HG03521 (cell line): Measurements from ENCODE around the gene MYO9B.
A peak's percentile ranks its signal among the peaks of the same experiment; 100 is the strongest.

ENCODE experiments used
- ATAC-seq: cut with Tn5 transposase; IDR thresholded peaks from one replicate; pipeline ENCODE4 v1.9.1; 2021; ENCODE audit warnings: mild to moderate bottlenecking, moderate library complexity; ENCODE audit not compliant: unreplicated experiment

Gene MYO9B

GRCh38 chr19:17211547-17212446, 136.2 kb downstream of the MYO9B start:
- ATAC-seq, result no peak

DNA sequence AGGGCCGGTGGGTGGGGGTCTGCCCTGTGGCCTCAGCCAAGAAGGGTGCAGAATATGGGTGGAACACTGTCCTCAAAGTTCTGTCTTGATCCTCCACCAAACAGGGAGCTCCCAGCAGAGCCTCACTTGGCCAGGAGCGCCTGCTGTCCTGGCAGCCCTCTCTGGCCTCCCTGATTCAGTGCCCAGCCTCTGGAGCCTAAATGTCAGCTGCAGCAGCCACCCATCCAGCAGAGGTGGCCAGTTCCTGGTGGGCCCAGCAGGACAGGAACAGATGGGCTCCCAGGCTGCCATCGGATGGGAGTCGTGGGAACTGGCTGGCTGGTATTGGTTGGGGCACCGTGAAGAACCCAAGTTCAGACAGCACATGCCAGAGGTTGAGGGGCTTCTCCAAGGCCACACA, 137.8 kb downstream of the MYO9B start:
- no peak for ATAC-seq

- ATAC-seq, result no peak
Measured at GRCh38 chr19:17214508-17215126, 139.0 kb downstream of the MYO9B start.

GRCh38 chr19:17215127-17215971, 139.8 kb downstream of the MYO9B start, which contains the start of gene USE1:
Gene USE1 (plus strand): TSS chr19:17215357. CDS start chr19:17215406, 49 bp downstream.
- peak; percentile 67 for ATAC-seq

DNA sequence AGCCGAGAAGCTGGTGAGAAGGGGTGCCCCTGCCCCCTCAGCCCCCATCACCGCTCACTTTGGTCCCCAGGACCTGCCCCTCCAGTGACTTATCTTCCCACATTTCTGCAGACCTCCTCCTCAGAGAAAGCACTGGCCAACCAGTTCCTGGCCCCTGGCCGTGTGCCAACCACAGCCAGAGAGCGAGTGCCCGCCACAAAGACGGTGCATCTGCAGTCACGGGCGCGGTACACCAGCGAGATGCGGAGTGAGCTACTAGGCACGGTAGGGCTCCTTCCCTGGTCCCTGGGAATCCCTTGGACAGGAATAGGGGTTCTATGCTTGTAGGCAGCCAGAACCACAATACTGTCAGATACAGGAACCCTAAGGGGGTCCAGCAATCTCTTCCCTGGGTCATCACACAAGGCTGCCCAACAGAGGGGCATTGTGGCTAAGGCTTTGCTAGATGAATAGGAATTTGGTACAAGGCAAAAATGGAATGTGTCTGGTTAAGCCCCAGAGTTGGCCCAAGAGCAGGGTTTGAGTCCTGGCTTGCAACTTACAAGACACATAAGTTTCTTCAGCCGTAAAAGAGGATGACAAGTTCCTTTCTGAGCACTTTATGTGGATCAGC, 140.6 kb downstream of the MYO9B start:
- ATAC-seq, result no peak

DNA sequence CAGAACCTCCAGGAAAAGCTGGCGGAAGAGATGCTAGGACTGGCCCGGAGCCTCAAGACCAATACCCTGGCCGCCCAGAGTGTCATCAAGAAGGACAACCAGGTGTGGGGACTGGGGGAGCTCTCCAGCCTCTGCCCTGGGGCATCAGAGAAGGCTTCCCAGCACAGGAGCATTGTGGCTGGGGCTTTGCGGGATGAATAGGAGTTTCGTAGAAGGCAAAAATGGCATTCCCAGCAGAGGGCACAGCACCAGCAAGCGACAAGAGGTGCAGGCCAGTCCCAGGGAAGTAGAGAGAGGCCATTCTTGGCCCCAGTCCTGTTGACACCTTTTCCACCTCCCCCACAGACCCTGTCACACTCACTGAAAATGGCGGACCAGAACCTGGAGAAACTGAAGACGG, 143.7 kb downstream of the MYO9B start:
- ATAC-seq, result no peak

GRCh38 chr19:17220207-17220758, 144.7 kb downstream of the MYO9B start:
- ATAC-seq, result no peak

DNA sequence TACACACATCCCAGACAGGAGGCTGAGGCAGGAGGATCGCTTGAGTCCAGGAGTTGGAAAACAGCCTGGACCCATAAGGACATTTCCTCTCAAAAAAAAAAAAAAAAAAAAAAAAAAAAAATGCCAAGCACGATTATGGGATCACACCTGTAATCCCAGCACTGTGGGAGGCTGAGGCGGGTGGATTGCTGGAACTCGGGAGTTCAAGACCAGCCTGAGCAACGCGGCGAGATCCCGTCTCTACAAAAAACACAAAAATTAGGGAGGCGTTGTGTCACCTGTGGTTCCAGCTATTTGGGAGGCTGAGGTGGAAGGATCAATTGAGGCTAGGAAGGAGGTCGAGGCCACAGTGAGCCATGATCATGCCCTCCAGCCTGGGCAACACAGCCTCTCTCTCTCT, 149.5 kb downstream of the MYO9B start:
- no peak for ATAC-seq

DNA sequence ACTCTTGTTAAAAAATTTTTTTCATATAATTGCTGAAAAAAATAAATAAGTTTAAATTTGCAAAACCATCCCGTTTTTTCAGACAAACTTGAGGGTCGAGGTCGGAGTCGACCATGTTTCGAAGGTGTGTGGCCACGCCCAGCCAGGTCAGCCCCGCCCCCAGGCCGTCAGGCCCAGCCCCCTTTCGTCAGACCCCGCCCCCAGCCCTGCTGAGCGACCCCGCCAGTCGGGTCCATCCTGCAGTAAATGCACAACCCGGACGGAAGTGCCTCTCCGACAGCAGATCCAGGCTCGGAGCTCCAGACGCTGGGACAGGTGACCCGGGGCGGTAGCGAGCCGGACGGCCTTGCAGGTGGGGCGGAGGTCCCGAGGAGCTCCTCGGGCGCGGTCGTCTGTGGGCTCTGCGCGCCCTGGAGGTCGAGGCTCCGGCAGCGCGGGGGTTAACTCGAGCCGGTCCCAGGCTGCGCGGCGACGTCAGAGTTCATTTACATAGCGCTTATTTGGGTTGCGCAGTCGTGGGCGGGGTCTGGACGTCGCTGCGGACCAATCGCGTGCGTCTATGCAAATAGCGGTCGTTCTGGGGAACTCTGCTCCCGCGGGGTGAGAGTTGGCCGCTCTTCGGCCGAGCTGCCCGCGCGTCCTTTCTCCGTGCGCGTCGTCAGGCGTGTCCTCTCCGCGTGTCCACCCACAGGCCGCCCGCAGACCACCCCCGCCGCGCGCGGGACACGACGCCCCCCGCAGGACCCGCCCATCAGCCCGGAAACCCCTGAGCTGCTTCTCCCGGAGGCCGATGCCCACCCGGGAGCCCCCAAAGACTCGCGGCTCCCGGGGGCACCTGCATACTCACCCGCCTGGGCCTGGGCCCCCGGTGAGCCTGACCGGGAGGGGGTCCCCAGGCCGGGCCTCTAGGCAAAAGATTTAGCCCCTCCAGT, 150.7 kb downstream of the MYO9B start, which contains the start of gene OCEL1:
OCEL1 (plus strand) TSS at position 225 of the 932 bp plus-strand sequence; CDS start at position 247, 22 bp downstream.
- peak; percentile 93 for ATAC-seq

DNA sequence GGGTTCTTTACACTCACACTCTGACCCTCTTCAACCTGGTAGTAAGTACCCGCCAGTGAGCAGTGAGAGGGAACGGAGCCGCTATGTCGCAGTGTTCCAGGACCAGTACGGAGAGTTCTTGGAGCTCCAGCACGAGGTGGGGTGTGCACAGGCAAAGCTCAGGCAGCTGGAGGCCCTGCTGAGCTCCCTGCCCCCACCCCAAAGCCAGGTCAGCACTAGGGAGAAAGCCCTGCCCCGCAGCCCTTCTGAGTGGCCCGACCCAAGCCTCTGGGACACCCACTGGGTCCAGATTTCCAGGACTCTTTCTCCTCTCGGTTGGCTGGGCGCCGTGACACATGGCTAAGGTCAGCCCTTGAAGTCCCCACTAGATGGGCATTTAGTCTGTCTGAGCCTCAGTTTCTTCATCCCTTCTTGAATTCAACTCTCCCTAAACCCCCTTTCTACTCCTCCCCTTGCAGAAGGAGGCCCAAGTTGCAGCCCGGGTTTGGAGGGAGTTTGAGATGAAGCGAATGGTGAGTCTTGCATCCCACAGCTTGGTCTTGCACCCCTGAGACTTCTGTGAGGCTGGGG, 152.3 kb downstream of the MYO9B start:
- no peak for ATAC-seq

DNA sequence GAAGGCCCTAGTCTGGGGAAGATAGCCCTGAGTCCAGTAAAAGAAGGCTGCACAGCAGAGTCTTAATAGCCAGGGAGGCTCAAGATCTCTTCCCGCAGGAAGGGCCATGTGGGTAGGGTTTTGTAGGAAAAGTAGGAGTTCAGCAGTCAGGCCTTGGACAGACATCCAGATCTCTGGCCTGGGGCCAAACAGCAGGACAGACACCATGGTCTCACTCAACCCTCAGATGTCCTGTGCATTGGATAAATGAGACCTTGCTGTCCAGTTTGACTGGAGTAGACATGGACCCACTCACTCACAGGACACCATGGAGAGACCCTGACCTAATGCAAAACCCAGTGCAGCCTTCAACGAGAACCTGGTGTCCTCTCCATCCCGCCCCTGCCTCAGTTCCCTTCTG, 154.3 kb downstream of the MYO9B start:
- ATAC-seq, result no peak

DNA sequence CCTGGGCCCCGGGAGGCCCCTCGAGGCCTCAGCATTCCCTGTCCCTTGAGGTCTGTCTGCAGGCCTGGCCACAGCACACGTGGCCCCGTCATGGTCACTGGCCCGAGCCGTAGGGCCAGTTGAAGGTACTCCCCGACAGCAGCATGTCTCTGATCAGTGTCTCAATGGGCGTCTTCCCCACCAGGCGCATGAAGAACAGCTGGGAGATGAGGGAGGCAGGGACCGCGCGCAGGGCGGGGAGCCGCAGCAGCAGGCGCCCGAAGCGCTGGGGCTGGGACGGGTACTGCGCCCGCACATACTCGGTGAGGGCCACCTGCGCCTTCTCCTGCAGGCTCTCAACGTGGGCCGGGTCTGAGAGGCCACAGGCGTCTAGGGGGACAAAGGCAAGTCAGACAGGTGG, 156.7 kb downstream of the MYO9B start:
- no peak for ATAC-seq

DNA sequence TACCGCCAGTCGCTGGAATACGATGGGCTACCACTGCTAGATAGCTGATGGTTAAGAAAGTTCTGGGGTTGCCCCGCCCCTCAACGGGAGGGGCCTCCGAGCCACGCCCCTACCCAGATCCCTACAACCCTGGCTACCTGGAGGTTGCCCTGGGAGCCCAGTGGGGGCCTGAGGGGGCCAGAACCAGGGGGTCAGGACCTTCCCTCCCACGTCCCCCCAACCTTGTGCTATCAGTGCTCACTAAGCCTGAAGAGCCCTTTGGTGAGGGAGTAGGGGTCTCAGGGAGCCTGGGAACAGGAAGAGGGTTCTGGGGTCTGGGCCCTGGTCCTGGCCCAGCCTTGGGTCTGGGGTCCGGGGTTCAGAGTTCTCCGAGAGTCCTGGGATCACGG, 159.3 kb downstream of the MYO9B start:
- no peak for ATAC-seq

DNA sequence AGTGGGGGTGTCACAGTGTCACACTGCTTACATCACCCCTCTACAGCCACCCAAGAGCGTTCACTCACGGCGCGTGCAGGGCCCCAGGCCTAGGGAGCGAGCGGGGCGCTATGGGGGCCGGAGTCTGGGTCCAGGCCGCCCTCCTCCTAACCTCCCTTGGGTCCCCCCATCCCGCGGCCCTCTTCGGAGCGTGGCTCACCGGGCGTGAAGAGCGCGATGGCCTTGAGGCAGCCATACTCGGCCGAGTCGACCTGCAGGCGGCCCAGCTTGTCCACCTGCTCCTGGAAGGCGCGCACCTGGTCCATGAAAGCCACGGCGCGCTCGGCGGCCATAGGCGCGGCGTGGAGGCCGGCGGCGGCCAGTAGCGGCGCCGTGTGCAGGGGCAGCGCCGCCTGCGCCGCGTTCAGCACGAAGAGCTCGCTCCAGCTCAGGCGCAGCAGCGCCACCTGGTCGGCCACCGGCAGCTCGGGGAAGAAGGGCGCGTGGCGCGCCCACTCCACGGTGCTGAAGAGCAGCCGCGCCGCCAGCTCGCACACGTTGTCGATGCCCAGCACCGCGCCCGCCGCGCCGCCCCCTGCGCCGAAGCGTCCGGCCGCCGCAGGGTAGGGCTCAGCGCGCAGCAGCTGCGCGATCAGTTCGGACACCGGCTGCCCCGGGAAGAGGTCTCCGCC, 159.9 kb downstream of the MYO9B start:
- ATAC-seq, result no peak

GRCh38 chr19:17235971-17236777, 160.6 kb downstream of the MYO9B start:
- ATAC-seq, result no peak

DNA sequence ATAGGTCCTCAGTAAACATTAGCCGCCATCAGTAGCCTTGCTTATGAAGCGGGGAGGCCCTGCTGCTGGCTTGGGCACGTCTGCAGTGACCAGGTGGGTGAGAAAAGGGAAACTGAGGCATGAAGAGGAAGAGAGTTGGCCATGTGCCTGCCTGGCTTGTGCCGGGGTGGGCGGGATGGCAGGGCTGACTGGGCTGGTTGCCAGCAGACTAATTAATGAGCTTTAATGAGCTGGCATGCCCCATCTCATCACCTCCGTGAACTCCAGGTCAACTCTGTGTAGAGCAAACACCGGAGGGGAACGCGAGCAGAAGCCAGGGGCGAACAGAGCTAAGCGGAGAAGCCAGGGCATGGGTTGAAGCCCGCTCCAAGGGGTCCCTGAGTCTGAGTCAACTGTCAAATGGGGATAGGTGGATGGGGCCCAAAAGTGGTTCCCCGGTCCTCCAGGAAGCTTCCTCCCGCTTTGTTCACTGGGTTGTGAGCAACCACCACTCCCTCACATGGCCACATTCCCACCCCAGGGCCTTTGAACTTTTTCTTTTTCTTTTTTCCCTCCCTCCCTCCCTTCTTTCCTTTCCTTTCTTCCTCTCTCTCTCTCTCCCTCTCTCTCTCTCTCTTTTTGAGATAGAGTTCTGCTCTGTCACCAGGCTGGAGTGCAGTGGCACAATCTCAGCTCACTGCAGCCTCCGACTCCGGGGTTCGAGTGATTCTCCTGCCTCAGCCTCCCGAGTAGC, 161.4 kb downstream of the MYO9B start:
- ATAC-seq, result no peak
